ENCODE measurements around the gene PNCK. TPM values are rescaled to one million over a fixed set of nuclear protein-coding genes. Genes with fewer than 3 reads are reported as not detected.

PNCK gene
- total RNA-seq, 1 experiment from 2014 or later, result 2.3 TPM

GRCh38 chrX:153674219-153674851, 722 bp upstream of the PNCK start:
- in situ Hi-C loops (cut with HindIII; ENCODE audit: low pct_unique_long_range_greater_than_20kb, low sequenced_read_pairs), result no loop called here
- TF ChIP-seq POLR2AphosphoS5 (IDR thresholded peaks at IDR 0.05; ENCODE audit: low read depth, low read length), result no peak
- no peak for TF ChIP-seq SIN3A (IDR thresholded peaks at IDR 0.05; ENCODE audit: borderline replicate concordance, insufficient read depth, low read depth, low read length)
- no peak for TF ChIP-seq TCF7L2 (IDR thresholded peaks at IDR 0.05; ENCODE audit: low read depth, low read length)
- no peak for TF ChIP-seq REST (IDR thresholded peaks at IDR 0.05; ENCODE audit: insufficient read depth in 1 of 2, low read depth in 2 of 2, low read length in 1 of 2)
- TF ChIP-seq CTCF (IDR thresholded peaks at IDR 0.05), result no peak
- no peak for DNase-seq (ENCODE audit: low read depth, low spot score)
- no peak for ATAC-seq
- no TSS peak for BruUV-seq (replicated peaks)
- CTCF ChIA-PET, result no interaction called here
- Histone ChIP-seq H3K27me3 (ENCODE audit: control insufficient read depth, insufficient read depth, low read length) (no peaks in the 10 kb centered on the region), H3K27ac (ENCODE audit: low read length) (no peak overlapping the region), H3K4me3 (ENCODE audit: low read depth in 2 of 2, low read length in 2 of 2) (no peak overlapping the region), H3K4me1 (ENCODE audit: control insufficient read depth, insufficient read depth, low read length) (no peaks in the 10 kb centered on the region), H3K9me3 (ENCODE audit: control insufficient read depth, insufficient read depth, low read depth, low read length) (no peaks in the 10 kb centered on the region), H3K36me3 (ENCODE audit: control insufficient read depth, insufficient read depth, low read length) (no peaks in the 10 kb centered on the region)
- POLR2A ChIA-PET, result no interaction called here
- intact Hi-C loops (cut with micrococcal nuclease; ENCODE audit: unreplicated experiment), result no loop called here

GRCh38 chrX:153672531-153673427, 834 bp downstream of the PNCK start:
- TF ChIP-seq REST (IDR thresholded peaks at IDR 0.05; ENCODE audit: insufficient read depth in 1 of 2, low read depth in 2 of 2, low read length in 1 of 2), result no peak
- no peak for TF ChIP-seq TCF7L2 (IDR thresholded peaks at IDR 0.05; ENCODE audit: low read depth, low read length)
- no peak for TF ChIP-seq SIN3A (IDR thresholded peaks at IDR 0.05; ENCODE audit: borderline replicate concordance, insufficient read depth, low read depth, low read length)
- no peak for TF ChIP-seq POLR2AphosphoS5 (IDR thresholded peaks at IDR 0.05; ENCODE audit: low read depth, low read length)
- TF ChIP-seq CTCF (IDR thresholded peaks at IDR 0.05), result no peak
- Histone ChIP-seq H3K4me1 (ENCODE audit: control insufficient read depth, insufficient read depth, low read length) (no peaks in the 10 kb centered on the region), H3K36me3 (ENCODE audit: control insufficient read depth, insufficient read depth, low read length) (no peaks in the 10 kb centered on the region), H3K27ac (ENCODE audit: low read length) (no peak overlapping the region), H3K27me3 (ENCODE audit: control insufficient read depth, insufficient read depth, low read length) (no peaks in the 10 kb centered on the region), H3K4me3 (ENCODE audit: low read depth in 2 of 2, low read length in 2 of 2) (no peak overlapping the region), H3K9me3 (ENCODE audit: control insufficient read depth, insufficient read depth, low read depth, low read length) (no peaks in the 10 kb centered on the region)
- intact Hi-C loops (cut with micrococcal nuclease; ENCODE audit: unreplicated experiment) (no loop called here), in situ Hi-C loops (cut with HindIII; ENCODE audit: low pct_unique_long_range_greater_than_20kb, low sequenced_read_pairs) (no loop called here)
- DNase-seq (ENCODE audit: low read depth, low spot score) (no peak), ATAC-seq (no peak)
- no TSS peak for BruUV-seq (replicated peaks)
- CTCF ChIA-PET, result no interaction called here
- POLR2A ChIA-PET, result no interaction called here
